A673 (cell line): ENCODE data around the gene ORM2.
"Not testable (repeated sequence)": the region's sequence is repeated elsewhere in the genome, so short reads cannot be mapped to it uniquely, and the experiment has no call there.

Source experiments
- EZH2 ChIP-seq: fragments of 200-600 bp; sonication (generic); IDR thresholded peaks from 2 replicates; pipeline ENCODE4 v1.6.1; 2017; ENCODE audit warnings: borderline replicate concordance, low read depth, mild to moderate bottlenecking, mixed read lengths, antibody characterized with exemption, low read length; ENCODE audit not compliant: poor library complexity, severe bottlenecking
- TF ChIP-seq, protein P1 (sequence below): fragments of 300-800, 200-600 bp; sonication (generic); conservative IDR thresholded peaks from 2 replicates; pipeline ENCODE4 v1.5.1; 2017; ENCODE audit warnings: low read depth, mild to moderate bottlenecking, antibody characterized with exemption, low read length, moderate library complexity, mixed read lengths

GRCh38 chr9:114328937-114329624 lies 588 bp upstream of the ORM2 start:
- TF ChIP-seq, protein P1, sequence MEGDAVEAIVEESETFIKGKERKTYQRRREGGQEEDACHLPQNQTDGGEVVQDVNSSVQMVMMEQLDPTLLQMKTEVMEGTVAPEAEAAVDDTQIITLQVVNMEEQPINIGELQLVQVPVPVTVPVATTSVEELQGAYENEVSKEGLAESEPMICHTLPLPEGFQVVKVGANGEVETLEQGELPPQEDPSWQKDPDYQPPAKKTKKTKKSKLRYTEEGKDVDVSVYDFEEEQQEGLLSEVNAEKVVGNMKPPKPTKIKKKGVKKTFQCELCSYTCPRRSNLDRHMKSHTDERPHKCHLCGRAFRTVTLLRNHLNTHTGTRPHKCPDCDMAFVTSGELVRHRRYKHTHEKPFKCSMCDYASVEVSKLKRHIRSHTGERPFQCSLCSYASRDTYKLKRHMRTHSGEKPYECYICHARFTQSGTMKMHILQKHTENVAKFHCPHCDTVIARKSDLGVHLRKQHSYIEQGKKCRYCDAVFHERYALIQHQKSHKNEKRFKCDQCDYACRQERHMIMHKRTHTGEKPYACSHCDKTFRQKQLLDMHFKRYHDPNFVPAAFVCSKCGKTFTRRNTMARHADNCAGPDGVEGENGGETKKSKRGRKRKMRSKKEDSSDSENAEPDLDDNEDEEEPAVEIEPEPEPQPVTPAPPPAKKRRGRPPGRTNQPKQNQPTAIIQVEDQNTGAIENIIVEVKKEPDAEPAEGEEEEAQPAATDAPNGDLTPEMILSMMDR = not testable (repeated sequence)
- TF ChIP-seq EZH2 = not testable (repeated sequence)
